Measurements from ENCODE around the gene MRPL24.
"Not testable (repeated sequence)": the region's sequence is repeated elsewhere in the genome, so short reads cannot be mapped to it uniquely, and the experiment has no call there.

Gene MRPL24

GRCh38 chr1:156740741-156741480 is at the start of gene MRPL24:
Gene MRPL24, minus strand, starts transcription at chr1:156741088. Its CDS starts 2,384 bp downstream, at chr1:156738704.
- DNase-seq = peak; percentile 100

- no peak for DNase-seq
These were observed 48.9 kb upstream of the MRPL24 start for GRCh38 chr1:156789621-156790318.

DNA sequence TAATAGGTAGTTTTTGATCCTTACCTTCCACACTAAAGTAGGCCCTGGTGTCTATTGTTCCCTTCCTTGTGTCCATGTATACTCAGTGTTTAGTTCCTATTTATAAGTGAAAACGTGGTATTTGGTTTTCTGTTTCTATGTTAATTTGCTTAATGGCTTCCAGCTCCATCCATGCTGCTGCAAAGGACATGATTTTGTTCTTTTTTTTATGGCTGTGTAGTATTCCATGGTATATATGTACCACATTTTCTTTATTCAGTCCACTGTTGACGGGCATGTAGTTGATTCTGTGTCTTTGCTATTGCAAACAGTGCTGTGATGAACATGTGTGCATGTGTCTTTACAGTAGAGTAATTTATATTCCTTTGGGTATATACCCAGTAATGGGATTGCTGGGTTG is 47.2 kb upstream of the MRPL24 start:
- no peak for DNase-seq

- DNase-seq = no peak
These were observed 45.8 kb upstream of the MRPL24 start for GRCh38 chr1:156786640-156787039.

DNA sequence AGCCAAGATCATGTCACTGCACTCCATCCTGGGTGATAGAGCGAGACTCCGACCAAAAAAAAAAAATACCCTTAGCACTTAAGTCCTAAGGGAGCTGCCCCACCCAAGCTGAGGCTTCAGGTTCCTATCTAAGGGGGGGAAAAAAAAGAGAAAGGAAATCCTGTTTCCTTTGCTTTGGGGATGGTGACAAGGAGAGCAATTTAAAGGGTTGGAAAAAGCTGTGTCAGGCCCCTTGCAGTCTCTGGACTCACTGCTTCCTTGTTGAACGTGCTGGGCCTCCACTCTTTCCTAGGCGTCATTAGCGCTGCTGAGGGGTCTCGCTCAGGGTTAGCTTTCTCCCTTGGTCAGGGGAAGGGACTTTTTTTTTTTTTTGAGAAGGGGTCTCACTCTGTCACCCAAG is 44.6 kb upstream of the MRPL24 start:
- no peak for DNase-seq

DNA sequence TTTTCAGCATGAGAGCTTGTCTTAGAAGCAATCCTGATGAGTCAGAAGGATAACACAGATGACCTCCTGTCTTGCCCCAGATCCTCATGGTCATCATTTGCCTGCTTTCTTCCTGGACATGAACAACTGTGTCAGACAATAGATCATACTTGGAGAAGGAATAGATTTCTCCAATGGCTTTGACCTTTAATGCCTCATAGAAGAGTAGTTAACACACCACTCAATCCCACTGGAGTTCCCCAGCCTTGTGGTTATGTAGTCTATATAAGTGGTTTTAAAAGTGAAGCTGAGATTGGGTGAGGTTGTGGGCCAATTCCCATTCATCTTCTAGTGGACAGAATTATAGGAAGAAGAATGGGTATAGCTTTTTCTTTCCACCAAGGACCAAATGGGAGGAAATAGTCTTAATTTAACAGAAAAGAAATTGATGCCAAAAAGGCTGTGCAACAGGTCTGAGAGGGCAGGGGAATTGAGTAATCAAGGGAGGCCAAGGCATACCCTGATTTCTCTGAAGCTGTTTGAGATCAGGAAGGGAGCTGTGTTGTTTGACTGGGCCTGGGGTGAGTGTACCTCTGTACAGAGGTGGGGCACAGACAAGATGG is 40.8 kb upstream of the MRPL24 start:
- DNase-seq = no peak

GRCh38 chr1:156777573-156777972 is 36.7 kb upstream of the MRPL24 start:
- DNase-seq = no peak

DNA sequence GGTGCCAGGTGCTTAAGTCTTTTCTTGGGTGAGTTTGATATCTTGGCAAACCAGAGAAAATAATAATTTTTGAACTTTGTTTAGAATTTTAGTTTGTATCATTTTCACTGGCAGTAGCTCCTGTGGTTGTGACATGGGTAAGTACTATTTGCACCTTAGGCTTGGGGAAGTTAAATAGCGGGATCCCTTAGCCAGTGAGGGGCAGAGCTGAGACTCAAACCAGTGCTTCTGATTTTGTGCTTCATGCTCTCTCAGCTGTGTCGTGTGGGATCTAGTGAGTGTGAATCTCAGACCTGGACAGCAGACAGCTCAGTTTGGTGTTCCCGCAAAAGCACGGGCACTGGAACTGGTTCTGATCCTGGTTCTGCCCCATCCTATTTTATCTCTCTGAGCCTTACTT is 36.1 kb upstream of the MRPL24 start:
- DNase-seq = no peak

DNA sequence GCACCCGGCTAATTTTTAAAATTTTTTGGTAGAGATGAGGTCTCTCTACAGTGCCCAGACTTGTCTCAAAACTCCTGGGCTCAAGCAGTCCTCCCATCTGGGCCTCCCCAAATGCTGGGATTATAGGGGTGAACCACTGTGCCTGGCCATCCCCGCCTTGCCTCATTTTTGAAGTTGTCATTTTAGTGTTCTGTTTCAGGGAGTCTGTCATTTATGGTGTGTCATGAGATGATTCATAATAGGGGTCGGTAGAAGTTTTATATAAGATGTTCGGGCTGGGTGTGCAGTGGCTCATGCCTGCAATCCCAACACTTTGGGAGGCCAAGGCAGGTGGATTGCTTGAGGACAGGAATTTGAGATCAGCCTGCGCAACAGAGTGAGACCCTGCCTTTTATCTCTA is 34.9 kb upstream of the MRPL24 start:
- no peak for DNase-seq

- DNase-seq = no peak
These were observed 32.7 kb upstream of the MRPL24 start for GRCh38 chr1:156773607-156774006.

DNA sequence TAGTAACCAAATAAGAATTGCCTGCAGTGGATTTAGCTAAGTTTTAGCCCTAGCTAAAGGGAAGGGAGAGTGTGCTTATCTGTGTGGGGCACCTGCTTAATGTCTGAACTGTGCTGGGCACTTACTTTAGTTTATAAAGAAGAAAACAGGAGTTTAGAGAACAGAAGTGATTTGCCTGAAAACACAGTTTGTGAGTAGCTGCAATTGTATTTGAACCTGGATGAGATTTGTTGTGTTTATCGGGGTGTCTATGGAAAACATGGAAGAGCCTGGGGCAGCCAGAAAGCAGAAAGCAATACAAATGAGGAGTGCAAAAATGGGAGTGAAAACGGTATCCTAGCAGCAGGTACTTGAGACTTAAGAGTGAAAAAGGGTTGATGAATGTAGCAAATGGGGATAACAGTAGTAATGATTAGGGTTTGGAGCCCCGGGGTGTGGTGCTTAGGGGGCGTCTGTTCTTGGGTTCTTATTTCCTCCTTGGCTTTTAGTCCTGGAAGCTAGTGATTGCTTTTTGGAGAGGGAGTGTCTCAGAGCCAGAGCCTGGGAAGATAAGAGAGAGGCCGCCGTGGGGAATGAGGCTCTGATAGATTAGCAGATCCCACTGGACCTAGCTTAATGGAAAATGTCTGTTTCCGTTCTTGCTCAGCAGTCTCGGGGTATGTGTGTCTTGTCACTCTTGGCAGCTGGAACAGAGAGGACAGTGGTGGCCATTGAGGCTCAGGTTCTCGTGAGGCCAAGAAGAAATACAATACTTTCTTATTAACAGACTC is 32.0 kb upstream of the MRPL24 start:
- DNase-seq = peak; percentile 59

GRCh38 chr1:156772222-156772621 is 31.3 kb upstream of the MRPL24 start:
- no peak for DNase-seq

- no peak for DNase-seq
These were observed 27.9 kb upstream of the MRPL24 start for GRCh38 chr1:156768610-156769295.

- DNase-seq = no peak
These were observed 27.2 kb upstream of the MRPL24 start for GRCh38 chr1:156767879-156768604.

- peak; percentile 100 for DNase-seq
These were observed 26.4 kb upstream of the MRPL24 start, which contains the start of gene PRCC for GRCh38 chr1:156767101-156767878. Gene PRCC, plus strand, starts transcription at chr1:156767535. Its CDS starts 237 bp downstream, at chr1:156767772.

DNA sequence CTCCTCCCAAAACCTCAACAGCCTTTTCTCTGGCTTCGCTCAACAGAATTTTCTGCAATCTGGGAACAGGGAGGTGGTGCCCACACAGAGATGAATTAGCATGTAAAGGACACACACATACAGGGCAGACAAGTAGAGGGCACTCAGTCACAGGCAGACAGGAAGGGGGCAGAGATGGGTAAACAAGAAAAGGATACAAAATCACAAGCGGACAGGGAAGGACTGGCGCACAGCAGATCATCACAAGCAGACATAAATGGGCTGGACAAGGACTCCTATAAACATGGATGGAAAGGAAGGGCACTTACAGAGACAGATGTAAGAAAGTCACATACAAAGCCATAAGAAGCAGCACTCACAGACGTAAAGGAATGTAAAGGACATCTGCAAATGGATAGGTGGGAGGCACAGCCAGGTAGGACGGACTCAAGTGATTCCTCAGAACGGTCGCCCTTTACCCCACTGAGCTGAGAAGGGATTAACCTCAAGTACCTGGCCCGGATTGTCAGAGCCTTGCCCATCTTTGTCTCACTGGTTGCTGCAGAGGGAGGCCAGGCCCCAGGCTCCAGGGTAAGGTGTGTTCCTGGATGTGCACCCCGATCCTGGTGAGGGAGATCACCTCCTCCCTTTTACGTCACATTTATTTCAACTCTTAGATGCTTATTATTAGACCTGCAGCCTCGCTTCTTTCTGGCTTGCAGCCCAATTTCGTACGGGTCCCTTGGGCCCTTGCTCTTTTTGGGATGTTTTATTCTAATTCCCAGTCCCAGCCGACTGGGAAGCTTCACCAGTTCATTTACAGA is 25.6 kb upstream of the MRPL24 start:
- DNase-seq = no peak

- DNase-seq = no peak
These were observed 24.8 kb upstream of the MRPL24 start for GRCh38 chr1:156765666-156766065.

DNA sequence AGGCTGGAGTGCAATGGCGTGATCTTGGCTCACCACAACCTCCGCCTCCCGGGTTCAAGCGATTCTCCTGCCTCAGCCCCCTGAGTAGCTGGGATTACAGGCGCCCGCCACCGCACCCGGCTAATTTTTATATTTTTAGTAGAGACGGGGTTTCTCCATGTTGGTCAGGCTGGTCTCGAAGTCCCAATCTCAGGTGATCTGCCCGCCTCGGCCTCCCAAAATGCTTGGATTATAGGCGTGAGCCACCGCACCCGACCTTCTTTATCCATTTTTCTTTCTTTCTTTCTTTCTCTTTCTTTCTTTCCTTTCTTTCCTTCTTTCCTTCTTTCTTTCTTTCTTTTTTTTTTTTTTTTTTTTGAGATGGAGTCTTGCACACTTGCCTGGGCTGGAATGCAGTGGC is 24.2 kb upstream of the MRPL24 start:
- DNase-seq = not testable (repeated sequence)

DNA sequence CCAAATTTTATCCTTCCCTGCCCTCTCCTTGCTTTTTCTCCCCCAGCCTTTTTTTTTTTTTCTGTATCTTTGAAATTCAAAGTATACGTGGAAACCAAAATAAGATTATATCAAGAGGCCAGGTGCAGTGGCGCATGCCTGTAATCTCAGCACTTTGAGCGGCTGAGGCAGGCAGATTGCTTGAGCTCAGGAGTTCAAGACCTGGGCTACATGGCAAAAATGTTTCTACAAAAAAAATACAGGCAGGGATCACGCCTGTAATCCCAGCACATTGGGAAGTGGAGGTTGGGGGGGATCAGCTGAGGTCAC is 19.9 kb upstream of the MRPL24 start:
- DNase-seq = no peak

- peak; percentile 56 for DNase-seq
These were observed 19.4 kb upstream of the MRPL24 start for GRCh38 chr1:156760092-156760795.

Data from eye (tissue), 1 donor.